ENCODE results near the gene GGCX. TPM values are rescaled to one million over a fixed set of nuclear protein-coding genes. Genes with fewer than 3 reads are reported as not detected.

GGCX gene
- polyA plus RNA-seq, 3 donors = 24.0 to 34.4 (median 32.0) TPM

GRCh38 chr2:85496436-85496835 is 64.9 kb downstream of the GGCX start:
- TF ChIP-seq CTCF (IDR thresholded peaks at IDR 0.05) = no peak
- Histone ChIP-seq H3K4me3 (replicated peaks in 1 of 3; ENCODE audit: low read depth in 2 of 3, low read length in 3 of 3) (no peak overlapping the region), H2AFZ (ENCODE audit: insufficient read depth, low read depth, low read length, poor library complexity, severe bottlenecking) (no peak overlapping the region), H3K36me3 (replicated peaks in 1 of 2; ENCODE audit: control insufficient read depth in 1 of 2, insufficient read depth in 2 of 2, low read length in 2 of 2) (peaks cover 0 to 3% of the 10 kb centered on the region in 2 donors), H3K27me3 (ENCODE audit: control insufficient read depth in 2 of 2, insufficient read depth in 2 of 2, low read length in 2 of 2) (no peaks in the 10 kb centered on the region), H3K9ac (ENCODE audit: insufficient read depth, low read length, poor library complexity, severe bottlenecking) (no peak overlapping the region), H3K4me1 (ENCODE audit: control insufficient read depth in 1 of 2, insufficient read depth in 2 of 2, low read length in 2 of 2) (peaks cover 31 to 35% of the 10 kb centered on the region in 2 donors), H3K79me2 (ENCODE audit: insufficient read depth, low read length) (peaks cover 45% of the 10 kb centered on the region), H3K27ac (ENCODE audit: low read depth in 1 of 2, low read length in 2 of 2) (no peak overlapping the region), H4K20me1 (ENCODE audit: insufficient read depth, low read length) (no peaks in the 10 kb centered on the region), H3K4me2 (replicated peaks; ENCODE audit: extremely low read depth, low read length, poor library complexity, severe bottlenecking) (no peak overlapping the region), H3K9me3 (replicated peaks in 1 of 2; ENCODE audit: control insufficient read depth in 1 of 2, insufficient read depth in 1 of 2, low read length in 2 of 2) (no peaks in the 10 kb centered on the region)
- Mint-ChIP-seq H3K4me1 (peaks cover 42% of the 10 kb centered on the region), H3K4me3 (no peak overlapping the region), H3K27me3 (ENCODE audit: low read depth in 3 of 3) (peaks cover 0 to 3% (median 0%) of the 10 kb centered on the region in 3 donors), H3K9me3 (peaks cover 0 to 3% (median 0%) of the 10 kb centered on the region in 7 donors), H3K27ac (no peak overlapping the region), H3K36me3 (peaks cover 8 to 22% of the 10 kb centered on the region in 2 donors)
- intact Hi-C loops (cut with micrococcal nuclease) = loop anchor here in 1 of 2 donors (5.0 kb wide), 1 partner anchor 59 kb away; no protein-coding TSS in a partner anchor
- no CpG with 5 or more reads among the region's 1 CpG for WGBS (ENCODE audit: insufficient coverage)
- no peak for DNase-seq

Small RNAs within 50 kb of the gene (small RNA-seq; reads per million reads assigned to genes)
- gene RN7SL126P (ENCODE audit: insufficient read length, low read depth) = not detected

Other genes starting within 250 kb of the GGCX start
- 100 to 1,000 TPM in 2 of 3 donors, 10 to 100 TPM in 1; 68.2 to 157 (median 111) TPM for gene TGOLN2, start 233.5 kb downstream of the GGCX start, polyA plus RNA-seq
- 10 to 100 TPM; 12.4 to 15.8 (median 15.0) TPM for gene RETSAT, start 207.0 kb downstream of the GGCX start, polyA plus RNA-seq
- 10 to 100 TPM in 1 of 3 donors, 1 to 10 TPM in 2; 6.1 to 53.3 (median 7.2) TPM for gene ELMOD3, start 206.7 kb downstream of the GGCX start, polyA plus RNA-seq
- gene CAPG, start 151.1 kb downstream of the GGCX start, polyA plus RNA-seq = 100 to 1,000 TPM; 474 to 847 (median 631) TPM
- not detected for gene SH2D6, start 142.8 kb downstream of the GGCX start, polyA plus RNA-seq
- gene MAT2A, start 22.3 kb downstream of the GGCX start, polyA plus RNA-seq = 100 to 1,000 TPM in 2 of 3 donors, 10 to 100 TPM in 1; 97.0 to 454 (median 117) TPM
- 100 to 1,000 TPM; 260 to 761 (median 623) TPM for gene VAMP8, start 16.1 kb upstream of the GGCX start, polyA plus RNA-seq
- 100 to 1,000 TPM; 154 to 251 (median 171) TPM for gene VAMP5, start 22.9 kb upstream of the GGCX start, polyA plus RNA-seq
- 100 to 1,000 TPM; 254 to 475 (median 382) TPM for gene RNF181, start 34.3 kb upstream of the GGCX start, polyA plus RNA-seq
- 10 to 100 TPM; 24.7 to 29.1 (median 26.6) TPM for gene TMEM150A, start 41.2 kb upstream of the GGCX start, polyA plus RNA-seq
- gene C2orf68, start 50.6 kb upstream of the GGCX start, polyA plus RNA-seq = 10 to 100 TPM; 24.2 to 32.9 (median 30.7) TPM
- gene USP39, start 54.7 kb upstream of the GGCX start, polyA plus RNA-seq = 10 to 100 TPM; 46.5 to 48.3 (median 48.0) TPM
- under 1 TPM in 2 of 3 donors, not detected in 1; 0.18 to 0.47 TPM for gene SFTPB, start 106.7 kb upstream of the GGCX start, polyA plus RNA-seq
- 10 to 100 TPM in 2 of 3 donors, 1 to 10 TPM in 1; 4.6 to 13.2 (median 11.1) TPM for gene GNLY, start 132.9 kb upstream of the GGCX start, polyA plus RNA-seq
- gene ATOH8, start 192.5 kb upstream of the GGCX start, polyA plus RNA-seq = 1 to 10 TPM; 2.0 to 3.9 (median 2.1) TPM

All from CD14-positive monocyte (primary cell).